Breast epithelium (tissue), 4 donors: ENCODE measurements around the gene CDCA4. TPM values are rescaled to one million over a fixed set of nuclear protein-coding genes. Genes with fewer than 3 reads are reported as not detected.

Experiments used
- DNase-seq, 2 donors: peaks; one replicate each; pipeline ENCODE4 v3.0.0-alpha.2; 2019; ENCODE audit warnings: low spot score in 2 of 2
- H3K27ac ChIP-seq, 2 donors: fragments of 200-600 bp; sonication (generic) in 1 of 2; one replicate each; pipeline ENCODE4 v1.5.1; 2016 to 2019; ENCODE audit warnings: mild to moderate bottlenecking in 1 of 2
- H3K27me3 ChIP-seq, 2 donors: fragments of 200-600 bp; sonication (generic) in 1 of 2; one replicate each; pipeline versions ENCODE4 v1.5.1 to v1.6.0; 2017 to 2019; ENCODE audit warnings: control low read depth in 1 of 2, mild to moderate bottlenecking in 1 of 2
- H3K36me3 ChIP-seq: fragments of 200-600 bp; one replicate; pipeline ENCODE4 v1.5.1; 2019
- H3K4me1 ChIP-seq, 2 donors: fragments of 200-600 bp; sonication (generic); one replicate each; pipeline ENCODE4 v1.5.1; 2016 to 2019; ENCODE audit warnings: control low read depth in 1 of 2
- H3K4me3 ChIP-seq, 3 donors: fragments of 200-600 bp; sonication (generic); 1 replicate in 2 of 3; 2 replicates in 1 of 3; pipeline ENCODE4 v1.5.1; 2016 to 2019; ENCODE audit warnings: mild to moderate bottlenecking in 3 of 3, moderate library complexity in 2 of 3
- H3K9me3 ChIP-seq, 2 donors: fragments of 200-600 bp; sonication (generic) in 1 of 2; one replicate each; pipeline ENCODE4 v1.5.1; 2016 to 2019; ENCODE audit warnings: control low read depth in 1 of 2
- POLR2A ChIP-seq: fragments of 450-650 bp; IDR thresholded peaks from one replicate; pipeline ENCODE4 v1.6.1; 2016; ENCODE audit warnings: antibody characterized with exemption, mild to moderate bottlenecking, moderate library complexity
- POLR2AphosphoS5 ChIP-seq, 3 donors: sonication (generic); formaldehyde crosslinking; IDR thresholded peaks; one replicate each; pipeline ENCODE4 v1.6.1; 2017; ENCODE audit warnings: antibody characterized with exemption in 3 of 3
- intact Hi-C: fragments of 100-400 bp; cut with DNase I; formaldehyde crosslinking; loops from one replicate; pipeline ENCODE4 v1.15.1; 2023; ENCODE audit warnings: low total_unique reads
- total RNA-seq, 3 donors: library from RNA; depleted of rRNA; stranded (reverse); fragments of >200 nt; gene quantifications; one replicate each; pipeline ENCODE4 v1.1.0, GENCODE V29; 2016
- TF ChIP-seq, protein P1 (sequence below), 3 donors: fragments of 450-650 bp; IDR thresholded peaks; one replicate each; pipeline ENCODE4 v1.5.1; 2016 to 2017; ENCODE audit warnings: antibody characterized with exemption in 3 of 3, mild to moderate bottlenecking in 3 of 3, moderate library complexity in 3 of 3

CDCA4 gene
- total RNA-seq, 3 donors from 2014 or later = 5.1 to 10.4 (median 10.2) TPM

- Histone ChIP-seq H3K4me3 (peak within 1 kb of the TSS; percentile 49 to 78 (median 58)), H3K27me3 (no peaks in the 10 kb centered on the region), H3K9me3 (no peaks in the 10 kb centered on the region), H3K27ac (peak within 1 kb of the TSS in 1 of 2 donors; percentile 14), H3K36me3 (no peaks in the 10 kb centered on the region), H3K4me1 (peaks cover 8 to 45% of the 10 kb centered on the region in 2 donors)
- no peak for TF ChIP-seq POLR2AphosphoS5 (IDR thresholded peaks at IDR 0.05)
- intact Hi-C loops = no loop called here
- peak in 1 of 2 donors; percentile 71 for DNase-seq
Observed at GRCh38 chr14:104977681-104978653, 42.9 kb downstream of the CDCA4 start, which contains the start of gene AHNAK2. Gene AHNAK2 (minus strand): TSS chr14:104978374. CDS start chr14:104978237, 137 bp downstream.

- Histone ChIP-seq H3K36me3 (no peaks in the 10 kb centered on the region), H3K27me3 (no peaks in the 10 kb centered on the region), H3K9me3 (no peaks in the 10 kb centered on the region), H3K27ac (no peak overlapping the region), H3K4me1 (peaks cover 15 to 53% of the 10 kb centered on the region in 2 donors), H3K4me3 (peak overlapping the region; percentile 49 to 78 (median 58))
- intact Hi-C loops = no loop called here
- no peak for TF ChIP-seq POLR2A
- TF ChIP-seq POLR2AphosphoS5 (IDR thresholded peaks at IDR 0.05) = no peak
- TF ChIP-seq, protein P1, sequence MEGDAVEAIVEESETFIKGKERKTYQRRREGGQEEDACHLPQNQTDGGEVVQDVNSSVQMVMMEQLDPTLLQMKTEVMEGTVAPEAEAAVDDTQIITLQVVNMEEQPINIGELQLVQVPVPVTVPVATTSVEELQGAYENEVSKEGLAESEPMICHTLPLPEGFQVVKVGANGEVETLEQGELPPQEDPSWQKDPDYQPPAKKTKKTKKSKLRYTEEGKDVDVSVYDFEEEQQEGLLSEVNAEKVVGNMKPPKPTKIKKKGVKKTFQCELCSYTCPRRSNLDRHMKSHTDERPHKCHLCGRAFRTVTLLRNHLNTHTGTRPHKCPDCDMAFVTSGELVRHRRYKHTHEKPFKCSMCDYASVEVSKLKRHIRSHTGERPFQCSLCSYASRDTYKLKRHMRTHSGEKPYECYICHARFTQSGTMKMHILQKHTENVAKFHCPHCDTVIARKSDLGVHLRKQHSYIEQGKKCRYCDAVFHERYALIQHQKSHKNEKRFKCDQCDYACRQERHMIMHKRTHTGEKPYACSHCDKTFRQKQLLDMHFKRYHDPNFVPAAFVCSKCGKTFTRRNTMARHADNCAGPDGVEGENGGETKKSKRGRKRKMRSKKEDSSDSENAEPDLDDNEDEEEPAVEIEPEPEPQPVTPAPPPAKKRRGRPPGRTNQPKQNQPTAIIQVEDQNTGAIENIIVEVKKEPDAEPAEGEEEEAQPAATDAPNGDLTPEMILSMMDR (IDR thresholded peaks at IDR 0.05) = no peak
- no peak for DNase-seq
Observed at GRCh38 chr14:104977008-104977680, 43.7 kb downstream of the CDCA4 start.

- Histone ChIP-seq H3K9me3 (no peaks in the 10 kb centered on the region), H3K27ac (no peak overlapping the region), H3K36me3 (no peaks in the 10 kb centered on the region), H3K4me1 (peaks cover 15 to 58% of the 10 kb centered on the region in 2 donors), H3K27me3 (no peaks in the 10 kb centered on the region), H3K4me3 (peak overlapping the region in 1 of 3 donors; percentile 4)
- TF ChIP-seq POLR2AphosphoS5 (IDR thresholded peaks at IDR 0.05) (peak in 2 of 3 donors; percentile 19 to 28), POLR2A (no peak)
- TF ChIP-seq, protein P1 (IDR thresholded peaks at IDR 0.05) = peak; percentile 85 to 95 (median 91)
- DNase-seq = peak; percentile 77 to 88
- intact Hi-C loops = no loop called here
Observed at GRCh38 chr14:104976198-104977007, 44.5 kb downstream of the CDCA4 start.

GRCh38 chr14:104975481-104976197, 45.2 kb downstream of the CDCA4 start:
- intact Hi-C loops = loop anchor here (2.0 kb wide), 1 partner anchor 67 kb away; no protein-coding TSS in a partner anchor
- peak overlapping the region in 1 of 2 donors; percentile 95 for H3K27ac ChIP-seq

More at GRCh38 chr14:104975481-104976197, 45.2 kb downstream of the CDCA4 start:
- Histone ChIP-seq H3K27me3 (no peaks in the 10 kb centered on the region), H3K4me3 (no peak overlapping the region), H3K4me1 (peaks cover 15 to 60% of the 10 kb centered on the region in 2 donors), H3K36me3 (no peaks in the 10 kb centered on the region), H3K9me3 (no peaks in the 10 kb centered on the region)
- TF ChIP-seq POLR2A (no peak), POLR2AphosphoS5 (IDR thresholded peaks at IDR 0.05) (no peak)
- TF ChIP-seq, protein P1 (IDR thresholded peaks at IDR 0.05) = no peak
- DNase-seq = no peak
